Endometrial microvascular endothelial cells (primary cell): Measurements from ENCODE around the gene CMTM7. TPM values are rescaled to one million over a fixed set of nuclear protein-coding genes. Genes with fewer than 3 reads are reported as not detected.

ENCODE experiments used
- in situ Hi-C: cut with HindIII; loops from 2 replicates; pipeline ENCODE4 v1.10.0; 2017; ENCODE audit warnings: low sequenced_read_pairs, low pct_unique_long_range_greater_than_20kb; ENCODE audit errors: inconsistent ontology term
- total RNA-seq: library from RNA; depleted of rRNA; stranded (reverse); fragments of >200 nt; gene quantifications from one replicate; pipeline ENCODE4 v1.2.3, GENCODE V29; 2015; ENCODE audit errors: inconsistent ontology term

Gene CMTM7, protein sequence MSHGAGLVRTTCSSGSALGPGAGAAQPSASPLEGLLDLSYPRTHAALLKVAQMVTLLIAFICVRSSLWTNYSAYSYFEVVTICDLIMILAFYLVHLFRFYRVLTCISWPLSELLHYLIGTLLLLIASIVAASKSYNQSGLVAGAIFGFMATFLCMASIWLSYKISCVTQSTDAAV
- 40.7 TPM for total RNA-seq

DNA sequence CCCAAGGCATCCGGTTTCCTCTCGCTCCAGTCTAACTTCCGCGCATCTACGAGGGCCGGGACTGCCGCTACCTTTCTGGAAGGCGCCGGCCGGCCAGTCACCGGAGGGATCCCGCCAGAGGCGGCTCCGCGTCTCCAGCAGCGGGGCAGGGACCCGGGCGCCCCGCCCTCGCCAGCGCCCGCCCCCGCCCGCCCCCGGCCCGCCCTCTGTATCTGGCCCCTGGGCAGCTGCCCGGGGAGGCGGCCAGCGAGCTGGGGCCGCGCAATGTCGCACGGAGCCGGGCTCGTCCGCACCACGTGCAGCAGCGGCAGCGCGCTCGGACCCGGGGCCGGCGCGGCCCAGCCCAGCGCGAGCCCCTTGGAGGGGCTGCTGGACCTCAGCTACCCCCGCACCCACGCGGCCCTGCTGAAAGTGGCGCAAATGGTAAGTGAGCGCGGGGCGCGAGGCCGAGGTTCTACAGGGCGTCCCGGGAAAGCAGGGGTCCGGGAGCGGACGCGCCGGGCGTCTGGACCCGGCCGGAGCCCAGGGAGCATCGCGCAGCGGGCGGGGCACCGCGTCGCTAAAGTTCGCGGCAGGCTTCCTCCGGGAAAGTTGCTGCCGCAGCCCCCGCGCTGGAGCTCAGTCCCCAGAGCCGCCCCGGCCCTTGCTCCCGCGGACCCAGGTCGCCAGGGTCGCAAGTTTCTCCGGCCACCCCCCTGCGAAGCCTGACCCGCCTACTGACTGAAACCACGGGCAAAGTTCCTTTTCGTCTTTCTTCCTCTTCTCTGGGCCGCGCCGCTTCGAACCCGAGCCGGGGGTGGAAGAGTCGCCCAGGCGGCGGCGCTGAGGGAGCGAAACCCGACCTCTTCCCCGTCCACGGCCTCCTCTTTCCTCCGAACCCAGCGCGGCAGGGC, at the start of gene CMTM7:
TSS of gene CMTM7 (plus strand) at position 211 of the 893 bp plus-strand sequence. CDS start at position 265, 54 bp downstream.
- in situ Hi-C loops, result no loop called here

DNA sequence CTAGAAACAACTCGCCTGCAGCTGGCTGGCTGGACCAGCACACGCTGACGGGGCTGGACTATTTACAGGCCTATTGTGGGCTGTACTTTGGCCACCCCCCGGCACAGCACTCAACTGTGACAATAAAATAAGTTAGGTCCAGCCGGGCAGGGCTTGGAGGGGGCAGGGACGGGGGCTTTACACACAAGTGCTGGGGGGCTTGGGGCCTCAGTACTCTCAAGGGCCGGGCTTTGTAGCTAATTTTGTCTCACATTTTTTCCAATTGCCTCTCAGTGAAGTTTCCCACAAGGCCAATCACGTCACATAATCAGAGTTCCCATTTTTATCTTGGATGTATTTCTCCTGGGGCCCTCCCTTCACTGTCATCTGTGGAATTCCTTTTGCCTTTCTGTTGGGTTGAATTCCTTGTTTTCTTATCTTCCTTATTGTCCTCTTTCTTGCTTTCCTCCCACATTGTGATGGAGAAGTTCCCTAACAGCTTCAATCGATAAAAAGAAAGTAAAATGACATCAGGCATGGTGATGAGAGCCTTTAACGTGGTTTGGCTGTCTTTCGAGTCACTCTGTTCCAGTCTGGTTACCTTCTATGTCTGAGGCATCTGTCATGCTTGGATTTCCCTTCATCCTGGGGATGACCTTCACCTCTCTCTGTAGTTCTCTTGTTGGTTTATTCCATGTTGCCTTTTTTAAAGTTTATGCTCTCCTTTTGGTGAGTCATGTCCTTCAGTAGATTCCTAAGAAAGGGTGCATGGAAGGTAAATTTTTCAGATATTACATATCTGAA, 44.1 kb upstream of the CMTM7 start:
- in situ Hi-C loops, result no loop called here

DNA sequence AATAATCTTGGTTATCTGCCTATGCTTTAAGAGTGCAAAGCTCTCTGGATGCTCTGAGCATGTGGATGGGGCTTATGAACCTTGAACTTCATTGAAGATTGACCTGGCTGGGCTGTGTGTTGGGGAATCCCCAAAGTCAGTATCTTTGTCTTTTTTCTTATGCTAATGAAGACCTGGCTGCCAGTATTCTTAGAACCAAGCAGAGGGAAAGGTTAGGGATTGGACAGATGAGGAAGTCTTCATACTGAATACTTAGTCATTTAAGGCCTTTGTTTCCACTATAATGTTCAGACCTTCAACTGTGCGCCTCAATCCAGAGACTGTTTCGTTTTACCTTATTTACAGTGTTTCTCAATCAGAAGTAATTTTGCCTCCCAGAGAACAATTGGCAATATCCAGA, 42.5 kb upstream of the CMTM7 start:
- in situ Hi-C loops, result no loop called here

DNA sequence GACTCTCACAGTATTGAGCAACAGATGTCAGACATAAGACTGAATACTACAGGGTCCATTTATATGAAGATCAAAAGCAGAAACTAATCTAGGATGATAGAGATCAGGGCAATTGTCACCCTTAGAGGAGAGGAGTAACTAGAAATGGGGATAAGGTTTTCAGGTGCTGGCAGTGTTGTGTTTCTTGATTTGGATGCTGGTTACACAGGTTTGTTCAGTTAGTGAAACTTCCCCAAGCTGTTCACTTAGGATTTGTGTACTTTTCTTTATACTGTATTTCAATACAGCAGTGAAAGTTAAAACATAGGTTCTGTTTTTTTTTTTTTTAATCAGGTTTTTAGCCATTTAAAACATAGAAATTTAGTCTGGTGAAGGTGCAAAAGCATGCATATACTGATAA, 39.1 kb upstream of the CMTM7 start:
- in situ Hi-C loops, result no loop called here

DNA sequence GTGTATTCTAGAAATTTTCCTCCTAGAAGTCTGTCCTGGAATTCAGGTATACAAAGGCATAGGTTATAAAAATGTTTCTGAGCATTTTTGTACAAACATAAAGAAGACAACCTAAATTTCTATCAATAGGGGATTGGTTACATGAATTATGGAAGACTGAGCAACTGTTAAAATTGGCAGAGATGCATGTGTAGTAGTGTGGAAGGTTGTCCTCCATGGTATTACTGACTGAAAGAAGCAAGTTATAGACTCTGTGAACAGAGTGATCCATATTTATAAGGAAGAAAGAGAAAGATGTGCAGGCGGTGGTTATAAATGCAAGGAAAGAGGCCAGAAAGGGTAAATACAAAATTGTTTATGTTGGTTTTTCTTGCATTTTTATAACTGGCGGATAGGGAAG, 38.3 kb upstream of the CMTM7 start:
- in situ Hi-C loops, result no loop called here

DNA sequence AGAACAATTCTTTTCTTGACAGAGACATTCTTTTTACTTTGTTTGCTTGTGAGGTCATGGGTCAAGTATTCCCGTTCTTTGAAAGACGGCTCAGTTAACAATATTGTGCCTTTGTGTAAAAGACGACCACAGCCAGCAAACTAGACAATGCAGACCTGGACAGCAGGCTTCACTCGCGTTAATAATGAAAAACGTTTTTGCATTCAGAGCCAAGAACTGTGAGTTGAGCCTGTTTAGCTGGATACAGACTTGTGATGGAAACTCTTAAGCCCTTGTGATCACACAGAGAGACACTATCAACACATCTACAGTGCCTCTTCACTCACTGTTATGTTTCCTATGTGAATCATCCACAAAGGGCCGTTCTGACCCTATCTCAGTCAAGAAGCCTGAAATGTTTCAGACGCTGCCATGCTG, 37.3 kb upstream of the CMTM7 start:
- in situ Hi-C loops, result no loop called here

DNA sequence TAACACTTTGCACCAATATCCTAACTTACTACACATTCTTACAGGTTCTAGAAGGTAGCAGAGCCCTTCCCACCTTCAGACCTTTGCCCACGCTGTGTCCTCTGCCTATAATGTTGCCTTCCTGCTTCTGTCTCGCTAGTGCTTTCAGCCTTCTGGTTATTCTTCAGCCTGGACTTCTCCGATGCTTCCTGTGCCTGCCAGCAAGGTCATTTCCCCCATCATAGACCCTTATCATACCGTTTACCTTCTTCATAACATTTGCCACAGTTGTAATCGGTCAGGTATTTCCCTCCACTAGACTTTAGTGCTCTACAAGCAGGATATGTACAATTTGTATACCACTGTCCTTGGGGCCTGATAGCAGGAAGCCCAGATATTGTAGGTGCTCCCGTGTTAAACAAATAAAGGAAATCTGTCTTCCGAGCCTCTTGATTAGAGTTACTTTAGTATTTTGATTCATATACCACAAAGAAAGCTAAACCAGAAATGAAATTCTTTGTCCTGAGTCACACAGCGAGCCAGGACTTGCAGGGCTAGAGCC, 35.8 kb upstream of the CMTM7 start:
- in situ Hi-C loops, result no loop called here

DNA sequence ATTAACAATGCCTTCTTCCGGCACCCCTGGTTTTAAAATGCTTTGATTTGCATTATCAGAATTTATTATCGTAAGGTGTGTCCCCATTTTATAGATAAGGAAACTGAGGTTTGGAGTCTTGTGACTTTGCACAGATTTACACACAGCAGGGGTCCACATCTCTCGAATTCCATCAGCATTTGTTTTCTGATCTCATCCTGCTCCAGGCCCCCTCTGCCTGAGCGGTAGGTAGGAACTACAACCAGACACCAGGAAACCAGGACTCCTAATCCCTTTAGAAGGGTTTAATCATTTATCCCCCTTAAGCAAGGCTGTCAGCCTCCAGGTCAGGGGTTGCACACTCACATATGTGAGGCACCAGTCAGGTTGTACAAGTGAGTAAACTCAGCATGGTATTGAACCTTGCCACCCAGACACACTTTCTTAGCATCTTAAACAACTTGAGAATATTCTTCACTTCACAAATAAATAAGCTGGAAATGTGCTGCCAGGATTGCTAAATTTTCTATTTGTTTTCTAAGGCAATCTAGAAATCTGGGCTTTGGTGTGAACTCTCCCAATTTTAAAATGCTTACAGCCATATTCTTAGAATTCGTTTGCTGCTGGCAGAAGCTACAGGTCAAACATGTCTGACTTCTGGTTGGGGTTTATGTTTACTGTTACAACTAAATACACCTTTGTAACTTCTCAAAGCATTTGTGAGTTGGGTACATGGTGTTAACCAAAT, 31.7 kb upstream of the CMTM7 start:
- in situ Hi-C loops, result no loop called here

DNA sequence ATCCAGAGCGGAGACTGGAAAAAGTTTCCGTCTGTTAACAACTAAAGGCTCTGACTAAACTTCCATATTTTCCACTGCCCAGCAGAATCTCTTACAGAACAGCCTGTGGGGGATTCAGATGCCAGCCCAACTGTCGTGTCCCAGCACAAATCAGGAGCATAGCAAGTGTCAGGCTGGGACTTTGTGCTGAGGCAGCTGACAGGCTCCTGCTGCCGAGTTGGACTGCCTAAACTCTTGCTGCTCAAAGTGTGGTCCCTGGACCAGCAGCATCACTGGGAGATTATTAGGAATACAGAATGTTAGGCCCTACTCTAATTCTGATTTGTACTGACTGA, 31.2 kb upstream of the CMTM7 start:
- in situ Hi-C loops, result no loop called here

DNA sequence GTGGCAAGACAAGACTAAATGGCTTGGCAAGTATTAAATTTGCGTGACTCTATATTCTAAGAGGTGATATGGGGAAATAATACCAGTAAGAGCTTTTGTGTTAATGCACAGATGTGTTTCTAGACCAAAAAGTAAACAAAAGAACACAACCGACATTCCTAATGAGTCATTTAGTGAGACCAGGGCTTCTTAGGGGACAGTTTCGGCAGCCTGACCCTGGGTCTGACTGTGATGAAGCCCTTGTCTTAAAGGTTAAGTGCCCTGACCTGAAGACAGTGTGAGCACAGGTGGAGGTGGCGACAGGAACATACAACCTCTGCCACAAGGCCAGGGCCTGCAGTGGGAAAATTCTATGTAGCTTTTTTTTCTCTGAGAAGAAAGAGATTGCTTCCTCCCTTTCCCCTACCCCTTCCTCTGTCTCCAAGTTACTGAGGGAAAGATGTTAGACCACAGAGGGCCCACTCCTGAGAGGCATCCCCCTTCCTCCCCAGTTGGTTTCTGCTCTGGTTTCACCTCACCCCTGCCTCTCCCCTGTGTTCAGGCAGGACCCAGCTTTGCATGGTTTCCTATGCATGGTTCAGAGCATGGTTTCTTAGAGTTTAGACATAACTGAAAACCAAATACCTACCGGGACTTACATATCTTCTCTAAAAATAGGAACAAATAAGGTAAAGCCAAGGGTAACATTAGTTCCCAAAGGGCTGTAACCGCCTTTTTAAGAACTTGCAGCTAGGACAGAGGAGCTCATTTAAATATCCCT, 24.8 kb upstream of the CMTM7 start:
- in situ Hi-C loops, result no loop called here

DNA sequence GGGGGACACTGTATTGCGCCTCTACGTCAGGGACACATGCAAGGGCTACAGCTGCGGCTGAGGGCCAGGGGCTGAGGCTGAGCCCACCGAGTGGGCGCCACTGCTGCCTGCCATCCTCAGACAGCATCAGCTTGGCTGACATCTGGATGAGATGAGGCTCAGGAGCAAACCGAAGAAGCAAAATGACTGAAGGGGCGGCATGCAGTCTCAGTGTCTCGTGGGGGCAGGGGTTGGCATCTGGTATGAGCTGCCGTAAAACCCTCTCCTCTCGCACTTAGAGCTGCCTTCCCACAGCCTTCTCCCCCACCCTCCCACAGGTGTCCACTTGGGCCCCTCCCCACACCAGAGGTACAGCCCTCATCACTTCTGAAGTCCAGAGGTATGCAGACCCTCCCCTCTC, 24.2 kb upstream of the CMTM7 start:
- in situ Hi-C loops, result no loop called here

DNA sequence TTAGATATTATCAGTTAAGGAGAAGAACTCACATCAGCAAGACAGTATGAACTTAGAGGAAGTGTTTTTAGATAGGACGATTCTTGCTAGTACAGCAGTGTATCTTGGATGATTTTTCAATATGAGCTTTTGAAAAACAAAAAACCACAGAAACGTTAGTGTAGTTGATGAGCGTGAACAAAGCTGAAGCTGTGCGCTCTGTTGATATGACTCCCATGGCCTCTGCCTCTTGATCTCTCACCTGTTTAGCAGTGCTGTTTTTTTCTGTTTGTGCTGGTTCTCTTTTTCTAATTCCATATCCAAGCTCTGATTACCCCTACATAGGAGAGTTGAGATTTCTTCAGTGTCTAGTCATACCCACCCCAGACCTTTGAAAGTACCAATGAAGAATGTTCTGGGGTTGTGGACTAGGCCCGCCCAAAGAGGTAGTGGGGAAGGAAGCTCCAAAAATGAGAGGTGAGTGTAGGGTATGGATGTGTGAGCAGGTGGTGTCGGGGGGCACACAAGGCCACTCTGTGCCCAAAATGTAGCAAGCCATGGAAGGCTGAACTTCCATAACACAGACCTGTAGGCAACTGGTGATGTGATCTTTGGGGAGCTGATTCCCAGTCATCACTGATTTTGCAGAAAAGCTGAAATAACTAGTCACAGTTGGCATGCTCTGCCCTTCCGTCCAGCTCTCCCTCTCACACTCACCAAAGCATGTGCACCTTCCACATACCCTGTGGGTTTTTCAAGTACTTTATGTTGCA, 20.0 kb upstream of the CMTM7 start:
- in situ Hi-C loops, result no loop called here

DNA sequence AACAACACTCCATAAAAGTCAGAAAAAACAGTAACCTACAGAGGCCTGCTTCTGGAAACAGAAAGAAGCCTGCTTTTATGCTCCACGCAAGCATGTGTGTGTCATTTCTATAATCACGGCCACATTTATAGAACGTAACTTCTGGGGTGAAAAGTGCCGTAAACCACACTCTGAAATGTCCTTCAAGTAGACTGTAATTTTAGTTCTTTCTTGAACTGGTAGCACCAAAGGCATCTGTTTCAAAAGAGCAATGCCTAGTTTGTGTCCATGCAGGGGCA, 19.5 kb upstream of the CMTM7 start:
- in situ Hi-C loops, result no loop called here

DNA sequence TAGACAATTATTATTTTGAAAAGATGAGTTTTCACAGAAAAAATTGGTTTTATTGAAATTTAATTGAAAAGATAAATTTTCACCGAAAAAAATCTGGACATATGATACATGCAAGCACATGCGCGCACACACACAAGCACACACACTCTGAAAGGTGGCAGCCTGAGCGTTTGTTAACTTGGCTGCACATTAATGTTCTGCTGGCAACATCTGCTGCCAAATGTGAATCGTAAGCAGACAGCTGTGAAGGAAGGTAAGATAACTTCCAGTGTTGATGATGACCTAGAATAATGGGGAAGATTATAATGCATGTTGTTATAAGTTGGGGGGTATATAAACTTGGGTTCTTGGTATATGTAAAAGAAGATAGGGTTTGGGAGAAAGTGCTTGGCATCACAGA, 18.4 kb upstream of the CMTM7 start:
- in situ Hi-C loops, result no loop called here

DNA sequence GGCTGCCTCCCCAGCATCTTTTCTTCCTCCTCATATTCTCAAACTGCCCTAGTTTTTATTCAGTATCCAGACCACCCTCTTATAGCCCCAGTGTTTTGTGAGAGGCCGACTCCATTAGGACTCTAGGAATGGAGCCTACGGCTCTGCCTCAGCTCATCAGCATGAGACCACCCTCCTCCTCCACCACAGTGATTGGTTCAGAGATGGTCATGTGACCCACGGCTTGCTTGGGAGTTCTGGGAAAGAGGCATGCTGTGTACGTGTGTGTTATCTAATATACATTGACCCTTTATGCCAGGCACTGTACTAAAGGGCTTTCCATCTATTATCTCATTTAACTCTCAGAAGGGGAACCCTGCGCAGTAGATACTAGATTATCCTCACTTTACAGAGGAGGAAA, 17.8 kb upstream of the CMTM7 start:
- in situ Hi-C loops, result no loop called here

DNA sequence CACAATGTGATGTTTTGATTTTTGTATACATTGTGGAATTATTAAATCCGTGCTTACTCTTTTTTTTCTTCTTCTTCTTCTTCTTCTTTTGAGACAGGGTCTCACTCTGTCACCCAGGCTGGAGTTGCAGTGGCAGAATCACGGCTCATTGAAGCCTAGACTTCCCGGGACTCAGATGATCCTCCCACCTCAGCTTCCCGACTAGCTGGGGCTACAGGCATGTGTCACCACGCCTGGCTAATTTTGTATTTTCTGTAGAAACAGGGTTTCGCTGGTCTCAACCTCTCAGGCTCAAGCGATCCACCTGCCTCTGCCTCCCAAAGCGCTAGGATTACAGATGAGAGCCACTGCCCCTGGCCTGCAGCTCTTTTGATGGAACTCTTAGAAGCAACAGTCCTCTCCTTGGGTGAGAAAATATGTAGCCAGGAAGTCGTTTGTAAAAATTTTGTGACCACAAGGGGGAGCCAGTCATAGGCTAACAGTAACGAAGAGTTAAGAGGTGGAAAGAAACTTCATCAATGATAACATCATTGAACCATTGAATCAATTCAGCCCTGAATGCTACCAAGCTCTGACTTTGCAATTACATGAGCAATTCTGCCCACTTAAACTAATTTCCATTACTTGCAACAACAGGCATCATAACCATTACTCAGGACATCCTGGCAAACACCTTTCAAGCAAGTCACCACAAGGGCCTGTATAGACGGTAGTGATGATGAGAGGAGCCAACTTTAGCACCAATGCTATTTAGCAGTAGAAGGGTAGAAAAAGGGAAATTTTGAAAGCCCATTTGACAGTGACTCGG, 16.7 kb upstream of the CMTM7 start:
- in situ Hi-C loops, result no loop called here

DNA sequence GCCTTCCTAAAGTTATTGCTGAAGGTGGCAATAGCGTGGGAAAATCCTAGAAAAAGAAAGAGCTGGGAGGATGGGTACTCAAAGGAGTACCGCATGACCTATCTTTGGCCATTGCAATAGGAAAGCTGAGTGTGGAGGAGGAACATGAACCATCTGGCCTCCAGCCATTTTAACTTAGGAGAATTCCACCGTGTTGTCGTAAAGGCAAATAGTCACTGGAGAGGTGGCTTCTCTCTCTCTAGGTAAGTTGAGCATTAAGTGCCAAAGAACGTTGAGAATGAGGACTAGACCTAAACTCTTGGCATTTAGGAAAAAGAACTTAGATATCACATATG, 16.1 kb upstream of the CMTM7 start:
- in situ Hi-C loops, result no loop called here
